Transverse colon (tissue), 4 donors: Measurements from ENCODE around the gene TEX44. TPM values are rescaled to one million over a fixed set of nuclear protein-coding genes. Genes with fewer than 3 reads are reported as not detected.

Source experiments
- DNase-seq: peaks from one replicate; pipeline ENCODE4 v3.0.0-alpha.2; 2019
- H3K27ac ChIP-seq, 4 donors: fragments of 200-600 bp; sonication (generic); 2 replicates each; pipeline ENCODE4 v1.5.1; 2016 to 2018; ENCODE audit warnings: inconsistent platforms in 4 of 4
- H3K27me3 ChIP-seq: fragments of 200-600 bp; sonication (generic); 2 replicates; pipeline ENCODE4 v1.5.1; 2017; ENCODE audit warnings: inconsistent platforms
- H3K36me3 ChIP-seq, 4 donors: fragments of 200-600 bp; sonication (generic); 2 replicates each; pipeline ENCODE4 v1.5.1; 2017 to 2019; ENCODE audit warnings: inconsistent platforms in 4 of 4
- H3K4me1 ChIP-seq, 4 donors: fragments of 200-600 bp; sonication (generic); 2 replicates each; pipeline ENCODE4 v1.5.1; 2017 to 2020; ENCODE audit warnings: inconsistent platforms in 4 of 4
- H3K4me3 ChIP-seq, 4 donors: fragments of 200-600 bp; sonication (generic); 1 replicate in 1 of 4; 2 replicates in 3 of 4; pipeline versions ENCODE4 v1.5.1 to v1.6.1; 2017 to 2019; ENCODE audit warnings: inconsistent platforms in 4 of 4
- H3K9me3 ChIP-seq, 2 donors: fragments of 200-600 bp; sonication (generic); 2 replicates each; pipeline ENCODE4 v1.5.1; 2017 to 2019; ENCODE audit warnings: inconsistent platforms in 2 of 2
- CTCF ChIP-seq, 5 experiments: fragments of 200-600 bp in 3 of 5; fragments of 450-650 bp in 2 of 5; sonication (generic) in 3 of 5; IDR thresholded peaks; 1 replicate in 2 of 5; 2 replicates in 3 of 5; pipeline ENCODE4 v1.5.1; 2016 to 2017; ENCODE audit warnings: antibody characterized with exemption in 5 of 5, inconsistent platforms in 3 of 5, mild to moderate bottlenecking in 2 of 5, moderate library complexity in 1 of 5
- EP300 ChIP-seq: sonication (generic); formaldehyde crosslinking; IDR thresholded peaks from one replicate; pipeline ENCODE4 v1.6.1; 2017; ENCODE audit warnings: antibody characterized with exemption, low read depth
- POLR2A ChIP-seq: fragments of 450-650 bp; IDR thresholded peaks from one replicate; pipeline ENCODE4 v1.6.1; 2016; ENCODE audit warnings: antibody characterized with exemption, mild to moderate bottlenecking, moderate library complexity
- POLR2AphosphoS5 ChIP-seq, 3 donors: sonication (generic); formaldehyde crosslinking; IDR thresholded peaks; one replicate each; pipeline ENCODE4 v1.6.1; 2016; ENCODE audit warnings: antibody characterized with exemption in 3 of 3
- WGBS, 2 donors: methylation state at CpG; one replicate each; pipeline ENCODE4 v1.1.5; 2018; ENCODE audit warnings: low coverage in 1 of 2; 5-methylcytosine and 5-hydroxymethylcytosine counted together
- in situ Hi-C, 4 donors: fragments of 200-750 bp; cut with MboI; loops; one replicate each; pipeline versions ENCODE4 v1.15.0 to v1.15.1; 2017; ENCODE audit warnings: low sequenced_read_pairs in 3 of 4, low pct_ligation_motif_present in 1 of 4, low pct_unique_long_range_greater_than_20kb in 1 of 4
- intact Hi-C: fragments of 100-400 bp; cut with DNase I; formaldehyde crosslinking; loops from one replicate; pipeline ENCODE4 v1.15.1; 2023; ENCODE audit warnings: low total_unique reads
- total RNA-seq, 4 donors: library from RNA; depleted of rRNA; stranded (reverse); fragments of >200 nt; gene quantifications; one replicate each; pipeline ENCODE4 v1.1.0, GENCODE V29; 2016

The TEX44 gene
- total RNA-seq, 4 donors from 2014 or later: not detected

- Histone ChIP-seq H3K27ac (peak overlapping the region; percentile 96 to 99 (median 98)), H3K4me1 (peaks cover 18 to 44% (median 24%) of the 10 kb centered on the region in 4 donors), H3K9me3 (no peaks in the 10 kb centered on the region), H3K36me3 (no peaks in the 10 kb centered on the region), H3K27me3 (no peaks in the 10 kb centered on the region), H3K4me3 (peak overlapping the region in 3 of 4 donors; percentile 39 to 55 (median 53))
- TF ChIP-seq POLR2AphosphoS5 (IDR thresholded peaks at IDR 0.05): peak; percentile 55 to 85 (median 85)
- peak; percentile 58 for TF ChIP-seq POLR2A
- no peak for TF ChIP-seq CTCF (IDR thresholded peaks at IDR 0.05)
- peak; percentile 93 for TF ChIP-seq EP300
- DNase-seq: peak; percentile 100
- WGBS, 2 donors: 18 to 61% methylated on average over 6 to 41 of the region's 54 CpGs
- intact Hi-C loops: no loop called here
- in situ Hi-C loops: loop anchor here in 2 of 4 donors (5.0 kb wide), 3 partner anchors 88 to 112 kb away; no protein-coding TSS in a partner anchor
Observed at GRCh38 chr2:231604685-231605606, 12.3 kb downstream of the TEX44 start.

- intact Hi-C loops: no loop called here
- DNase-seq: peak; percentile 17
Observed at GRCh38 chr2:231605607-231606091, 13.0 kb downstream of the TEX44 start.

GRCh38 chr2:231606941-231607340, 14.3 kb downstream of the TEX44 start:
- H3K27ac ChIP-seq: peak overlapping the region in 3 of 4 donors; percentile 36 to 99 (median 97)
- H3K9me3 ChIP-seq: no peaks in the 10 kb centered on the region
- H3K4me1 ChIP-seq: peaks cover 24 to 41% (median 32%) of the 10 kb centered on the region in 4 donors
- intact Hi-C loops (no loop called here), in situ Hi-C loops (loop anchor here in 2 of 4 donors (5.0 kb wide), 2 partner anchors 105 to 110 kb away; no protein-coding TSS in a partner anchor)
- no peaks in the 10 kb centered on the region for H3K36me3 ChIP-seq
- no peaks in the 10 kb centered on the region for H3K27me3 ChIP-seq
- DNase-seq: no peak
- TF ChIP-seq EP300 (no peak), POLR2A (no peak), CTCF (IDR thresholded peaks at IDR 0.05) (no peak), POLR2AphosphoS5 (IDR thresholded peaks at IDR 0.05) (no peak)
- 75% methylated on average over 2 to 6 of the region's 6 CpGs for WGBS, 2 donors
- H3K4me3 ChIP-seq: no peak overlapping the region

More at GRCh38 chr2:231605607-231606091, 13.0 kb downstream of the TEX44 start:
- peak overlapping the region; percentile 96 to 99 (median 98) for H3K27ac ChIP-seq
- TF ChIP-seq EP300 (no peak), CTCF (IDR thresholded peaks at IDR 0.05) (no peak), POLR2A (no peak), POLR2AphosphoS5 (IDR thresholded peaks at IDR 0.05) (no peak)
- H3K4me3 ChIP-seq: no peak overlapping the region
- H3K9me3 ChIP-seq: no peaks in the 10 kb centered on the region
- in situ Hi-C loops: loop anchor here in 2 of 4 donors (5.0 kb wide), 2 partner anchors 107 to 112 kb away; no protein-coding TSS in a partner anchor
- H3K36me3 ChIP-seq: no peaks in the 10 kb centered on the region
- no peaks in the 10 kb centered on the region for H3K27me3 ChIP-seq
- peaks cover 18 to 43% (median 24%) of the 10 kb centered on the region in 4 donors for H3K4me1 ChIP-seq
- WGBS, 2 donors: 80% methylated on average over 6 of the region's 7 CpGs; no CpG with 5 or more reads in 1 of the 2 donors
